NCI-H510A treated with DMSO at 0.1 percent for 48 hours (cell line): ENCODE data around the gene ANTXR2.

Experiments used
- DNase-seq: peaks from one replicate; lab custom pipeline; 2025; lab: John Stamatoyannopoulos, UW

Gene ANTXR2

DNA sequence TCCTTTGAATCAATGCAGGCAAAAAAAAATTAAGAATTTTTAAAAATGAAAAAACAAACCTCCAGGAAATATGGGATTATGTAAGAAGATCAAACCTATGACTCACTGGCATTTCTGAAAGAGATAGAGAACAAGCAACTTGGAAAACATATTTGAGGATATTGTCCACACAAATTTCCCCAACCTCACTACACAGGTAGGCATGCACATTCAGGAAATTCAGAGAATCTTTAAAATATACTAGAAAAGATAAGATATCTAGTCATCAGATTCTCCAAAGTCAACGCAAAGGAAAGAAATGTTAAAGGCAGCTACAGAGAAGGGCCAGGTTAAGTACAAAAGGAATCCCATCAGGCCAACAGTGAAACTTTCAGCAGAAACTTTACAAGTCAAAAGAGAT, 85.6 kb downstream of the ANTXR2 start:
- no peak for DNase-seq

DNA sequence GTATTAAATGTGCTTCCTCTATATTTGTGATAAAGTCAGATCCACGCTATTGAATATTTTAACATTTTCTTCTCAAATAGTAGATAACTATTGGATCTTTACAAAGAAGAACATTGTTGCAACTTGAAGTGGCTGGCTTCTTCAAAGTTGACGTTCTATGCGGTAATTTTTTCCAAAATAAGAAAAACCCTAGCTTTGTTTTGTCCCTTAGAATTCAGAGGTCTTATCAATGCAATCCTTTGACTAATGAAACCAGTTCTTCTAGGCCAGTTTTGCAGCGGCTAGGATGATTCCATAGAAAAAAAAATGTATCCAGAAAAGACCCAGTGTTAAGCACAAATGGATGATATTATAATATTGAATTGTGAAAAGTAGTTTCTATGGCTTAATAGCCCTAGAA, 89.6 kb downstream of the ANTXR2 start:
- DNase-seq = no peak

DNA sequence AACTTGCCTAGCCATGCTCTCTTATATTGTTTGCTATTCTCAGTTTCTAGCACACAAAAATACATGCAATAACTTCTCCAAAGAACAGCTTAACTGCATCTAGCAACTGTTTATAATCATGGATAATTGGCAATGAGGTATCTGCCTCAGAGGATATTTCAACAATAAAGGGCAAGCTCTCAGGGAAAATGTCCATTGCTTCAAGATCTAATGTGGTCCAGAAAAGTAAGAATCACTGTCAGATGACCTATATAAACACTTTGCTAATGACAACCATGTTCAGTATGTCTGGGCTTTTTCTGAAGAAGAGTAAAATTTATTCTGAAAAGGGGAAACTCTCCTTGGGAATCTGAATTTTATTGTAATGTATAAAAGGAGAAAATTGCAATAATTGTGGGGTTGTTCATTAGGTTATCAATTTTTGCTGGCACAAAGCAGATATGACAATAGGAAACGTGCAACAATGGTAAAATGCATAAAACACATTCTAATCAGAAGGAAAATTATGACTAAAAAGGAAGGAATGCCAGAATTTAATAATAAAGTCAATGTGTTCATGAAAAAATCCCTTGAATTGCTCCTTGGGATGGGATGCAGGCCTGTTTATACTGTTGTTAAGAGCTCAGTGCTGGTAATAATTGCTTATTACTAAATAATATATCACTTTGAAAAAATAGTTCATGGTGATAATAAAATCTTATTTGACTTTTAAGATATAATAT, 90.3 kb downstream of the ANTXR2 start:
- DNase-seq = no peak

DNA sequence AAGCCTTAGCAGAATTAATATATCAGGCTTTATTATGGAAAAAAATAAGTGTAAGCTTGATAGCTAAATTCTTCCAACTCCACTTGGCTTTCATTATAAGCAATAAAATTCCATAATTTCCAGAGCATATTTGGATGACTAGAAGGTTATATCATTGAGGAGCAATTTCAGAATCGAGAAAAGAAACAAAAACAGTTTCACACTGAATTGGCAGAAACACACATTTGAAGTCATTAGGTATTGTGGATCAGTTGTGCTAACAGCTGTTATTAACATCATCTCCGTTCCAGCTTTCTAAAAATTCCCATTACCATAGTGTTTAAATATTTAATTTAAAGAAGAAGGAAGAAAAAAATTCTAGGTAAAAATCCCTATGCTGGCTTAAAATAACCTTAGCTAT, 92.6 kb downstream of the ANTXR2 start:
- DNase-seq = no peak

DNA sequence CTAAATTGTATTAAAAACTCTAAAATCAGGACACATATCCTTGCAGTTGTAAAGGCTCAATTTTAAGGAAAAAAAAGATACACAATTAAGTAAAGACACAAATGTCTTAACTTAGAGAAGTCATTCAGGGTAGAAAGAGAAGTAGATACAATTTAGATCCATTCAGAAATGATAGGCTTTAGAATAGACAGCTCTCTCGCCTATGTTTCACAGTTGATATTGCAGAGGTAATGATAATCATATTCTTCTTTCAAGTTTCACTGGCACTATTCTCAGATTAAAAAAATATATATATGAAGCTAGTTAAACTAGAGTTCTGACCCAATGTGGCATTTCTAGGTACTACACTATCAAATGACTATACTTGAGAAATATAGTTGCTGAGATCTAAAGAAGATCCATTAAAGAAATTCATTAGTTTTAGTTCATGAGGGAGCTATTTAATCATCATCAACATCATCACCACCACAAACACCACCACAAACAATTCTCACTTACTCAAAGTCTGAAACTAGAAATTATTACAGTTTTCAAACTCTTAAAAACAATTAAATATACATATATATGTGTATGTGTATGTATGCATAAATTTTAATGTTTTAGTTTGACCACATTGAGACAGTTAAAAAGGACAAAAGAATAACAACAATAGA, 93.1 kb downstream of the ANTXR2 start:
- DNase-seq = no peak

DNA sequence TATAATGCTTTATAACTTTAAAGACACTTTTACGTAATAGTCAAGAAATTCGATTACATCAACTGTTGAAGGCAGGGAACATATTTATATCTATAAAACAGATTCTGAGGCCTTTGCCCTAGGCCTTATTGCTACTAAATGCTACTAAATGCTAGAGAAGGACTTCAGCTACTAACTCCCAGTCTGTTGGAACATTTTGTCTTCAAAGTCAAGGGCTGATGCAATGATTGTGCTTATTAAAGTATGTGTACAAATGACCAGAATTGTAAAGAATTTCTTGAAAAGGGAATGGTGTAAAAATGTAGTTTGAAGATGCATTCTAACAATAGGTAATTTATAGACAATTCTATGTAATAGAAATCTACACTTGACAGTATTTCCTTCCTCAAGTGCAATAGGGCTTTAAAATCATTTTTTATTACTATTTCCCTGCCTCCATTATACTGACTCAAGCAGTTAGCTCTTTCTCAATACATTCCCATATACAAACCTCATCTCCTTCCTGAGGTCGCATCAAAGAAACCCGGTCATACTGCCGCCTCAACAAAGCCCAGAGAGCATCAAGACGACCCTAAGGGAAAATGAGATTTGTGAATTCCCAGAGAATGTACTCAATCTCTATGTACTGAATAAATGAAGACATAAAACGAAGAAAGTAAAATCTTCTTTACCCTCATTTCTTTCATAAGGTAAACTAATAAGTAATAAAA, 95.7 kb downstream of the ANTXR2 start:
- DNase-seq = no peak

DNA sequence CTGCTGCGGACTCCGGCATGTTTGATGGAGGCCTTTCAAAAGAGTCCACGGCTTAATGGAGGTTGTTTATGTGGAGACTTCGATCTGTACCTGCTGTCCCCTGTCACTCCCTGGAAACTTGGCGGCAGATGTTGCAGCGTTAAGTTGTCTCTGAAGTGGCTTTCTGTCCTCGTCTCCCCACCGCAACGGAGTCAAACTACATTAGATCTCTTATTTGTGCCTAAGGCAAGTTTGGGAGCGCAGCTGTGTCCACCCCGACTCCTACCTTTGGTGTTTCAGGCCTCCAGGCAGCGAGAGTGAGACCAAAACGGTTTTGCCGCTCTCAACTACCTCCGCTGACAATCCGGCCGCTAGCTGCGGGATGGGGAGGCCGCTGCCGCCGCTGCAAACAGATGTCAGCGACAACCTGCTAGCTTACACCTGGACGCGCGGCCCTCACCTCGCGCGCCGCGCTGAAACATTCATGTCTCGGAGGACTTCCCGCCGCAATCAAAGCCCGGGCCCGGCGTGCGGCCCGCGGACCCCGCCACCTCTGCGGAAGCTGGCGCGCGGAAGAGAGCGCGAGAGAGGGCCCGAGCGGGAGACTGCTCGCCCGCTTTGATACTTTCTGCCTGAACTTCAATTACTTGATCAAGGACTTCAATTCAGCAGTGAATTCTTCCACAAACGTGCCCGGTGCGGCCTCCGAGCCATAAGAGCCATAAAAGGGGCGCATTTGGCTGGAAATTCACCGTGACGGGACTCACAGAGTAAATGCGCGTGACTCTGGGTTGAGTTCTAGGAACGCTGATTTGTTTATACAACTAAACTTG, 108.4 kb downstream of the ANTXR2 start:
- DNase-seq = no peak

- DNase-seq = no peak
These were observed 109.0 kb downstream of the ANTXR2 start for GRCh38 chr4:79964020-79964399.

GRCh38 chr4:79959652-79960051, 113.4 kb downstream of the ANTXR2 start:
- no peak for DNase-seq

DNA sequence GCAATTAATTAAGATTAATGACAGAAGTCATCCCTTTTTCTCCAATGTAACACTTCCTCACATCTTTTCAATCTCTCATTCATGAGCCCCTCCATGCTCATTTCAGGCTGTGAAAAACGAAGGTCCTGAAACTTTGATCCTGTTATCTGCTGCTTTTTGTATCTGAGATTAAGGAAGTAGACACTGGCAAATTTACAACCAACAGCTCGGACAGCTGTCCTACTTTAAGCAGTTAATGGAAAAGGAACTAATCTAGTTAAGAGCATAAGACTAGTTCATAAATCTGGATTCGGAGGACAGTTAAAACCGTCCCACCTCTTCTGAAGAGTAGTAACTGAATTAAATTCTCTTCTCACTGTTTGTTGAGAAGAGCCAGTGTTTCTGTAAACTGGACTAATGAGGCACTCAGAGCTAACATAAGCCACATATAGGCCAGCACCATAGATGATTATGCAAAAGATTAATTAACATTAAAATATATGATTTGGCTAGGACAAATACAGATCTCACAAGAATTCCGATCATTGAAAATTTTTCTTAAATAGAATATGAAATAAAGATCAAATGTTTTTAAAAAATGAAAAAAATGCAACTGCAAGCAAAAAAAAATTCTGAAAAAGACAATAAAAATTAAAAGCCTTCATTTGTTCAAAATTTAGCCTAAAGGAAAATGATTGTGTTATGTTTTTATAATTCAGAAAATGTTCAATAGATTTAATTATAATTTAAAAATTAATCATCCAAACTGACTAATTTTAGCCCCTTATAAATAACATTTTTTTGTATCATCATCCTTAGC, 114.4 kb downstream of the ANTXR2 start:
- no peak for DNase-seq

GRCh38 chr4:79949178-79949577, 123.9 kb downstream of the ANTXR2 start:
- DNase-seq = no peak

GRCh38 chr4:79948739-79949138, 124.3 kb downstream of the ANTXR2 start:
- no peak for DNase-seq

GRCh38 chr4:79948261-79948660, 124.8 kb downstream of the ANTXR2 start:
- no peak for DNase-seq

DNA sequence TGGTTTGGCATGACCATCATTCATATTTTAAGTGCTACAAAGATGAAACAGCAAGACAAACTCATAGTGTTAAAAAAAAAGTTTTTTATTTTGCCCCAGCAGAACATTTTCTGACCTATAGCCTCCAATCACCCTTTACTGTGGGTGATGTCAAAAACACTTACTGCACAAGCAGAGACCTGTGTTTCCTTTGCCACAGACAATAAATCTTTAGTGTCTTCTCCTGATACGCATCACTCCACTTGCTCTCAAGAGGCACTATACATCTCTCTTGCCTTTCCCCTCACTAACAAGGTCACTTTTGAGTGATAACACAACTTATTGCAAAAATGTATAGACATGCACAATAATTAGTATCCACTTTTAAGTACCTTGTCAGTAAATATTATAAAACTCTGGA, 125.6 kb downstream of the ANTXR2 start:
- DNase-seq = no peak

- DNase-seq = no peak
These were observed 137.8 kb downstream of the ANTXR2 start for GRCh38 chr4:79935274-79935673.

DNA sequence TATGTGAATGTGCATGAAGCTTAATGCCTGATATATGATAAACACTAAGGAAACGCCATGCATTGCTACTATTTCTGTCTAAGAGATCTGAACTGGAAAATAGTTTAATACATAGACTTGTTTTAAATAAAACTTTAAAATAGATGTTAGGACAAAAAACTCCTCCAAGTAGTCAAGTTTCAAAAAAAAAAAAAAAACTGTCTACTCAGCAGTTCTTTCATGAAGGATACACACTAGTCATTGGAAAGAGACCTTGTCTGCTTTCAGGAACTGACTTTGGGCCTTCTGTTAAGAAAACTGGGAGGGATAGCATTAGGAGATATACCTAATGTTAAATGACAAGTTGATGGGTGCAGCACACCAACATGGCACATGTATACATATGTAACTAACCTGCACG, 138.4 kb downstream of the ANTXR2 start:
- DNase-seq = no peak

- DNase-seq = no peak
These were observed 145.1 kb downstream of the ANTXR2 start for GRCh38 chr4:79927931-79928330.

- no peak for DNase-seq
These were observed 149.7 kb downstream of the ANTXR2 start for GRCh38 chr4:79923281-79923680.

DNA sequence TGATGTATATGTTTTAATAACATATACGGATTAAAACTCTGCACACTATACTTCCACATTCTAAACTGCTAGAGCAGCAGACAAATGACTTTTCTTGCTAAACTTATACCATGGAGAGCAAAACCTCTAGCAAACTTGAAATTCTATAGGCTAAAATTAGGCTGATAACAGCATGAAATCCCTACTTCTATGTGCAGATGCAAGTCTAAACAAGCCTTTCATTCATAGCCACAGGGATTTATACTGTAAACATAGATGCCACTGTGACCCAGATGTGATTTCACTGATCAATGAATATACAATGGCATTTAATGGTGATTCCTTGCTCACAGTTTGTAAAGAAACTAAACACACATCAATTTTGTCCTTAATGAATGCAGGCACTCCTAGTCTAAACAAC, 151.0 kb downstream of the ANTXR2 start:
- no peak for DNase-seq

DNA sequence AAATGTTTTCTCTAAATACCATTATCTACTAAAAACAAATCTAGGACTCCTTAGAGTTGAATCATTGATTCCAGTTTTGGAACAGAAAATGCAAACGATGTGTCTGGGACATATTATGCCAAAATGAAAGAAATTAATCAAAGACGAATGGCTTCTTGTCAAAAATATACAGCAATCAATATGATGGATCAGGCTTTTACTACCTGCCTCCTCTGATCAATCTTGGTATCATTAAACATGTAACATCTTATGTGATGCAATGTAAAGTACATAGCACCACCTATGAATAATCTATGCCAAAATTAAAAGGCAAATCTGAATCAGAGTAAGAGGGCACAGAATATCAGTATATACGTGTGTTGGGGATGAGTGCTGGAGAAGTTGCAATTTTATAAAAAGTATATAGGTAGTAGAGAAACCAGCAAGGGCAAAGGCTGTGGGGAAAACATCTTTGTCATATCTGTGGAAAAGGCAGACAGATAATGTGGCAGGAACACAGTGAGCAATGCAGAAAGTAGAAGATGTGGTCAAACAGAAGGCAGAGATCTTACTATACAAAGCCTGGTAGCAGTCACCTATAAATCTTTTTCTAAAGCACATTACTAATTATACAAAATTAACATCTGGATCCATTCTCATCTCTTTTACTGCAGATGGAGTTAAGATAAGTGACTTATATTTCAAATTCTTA, 152.7 kb downstream of the ANTXR2 start:
- no peak for DNase-seq

GRCh38 chr4:79918292-79918691, 154.7 kb downstream of the ANTXR2 start:
- no peak for DNase-seq
